HepG2 (cell line): Measurements from ENCODE around the gene OLFM2. TPM values are rescaled to one million over a fixed set of nuclear protein-coding genes. Genes with fewer than 3 reads are reported as not detected.

Source experiments
- ATAC-seq: fragments of 200-7000 bp; cut with Tn5 transposase; 3 replicates; pipeline ENCODE4 v1.9.1; 2020; ENCODE audit warnings: mild to moderate bottlenecking, moderate library complexity
- BruUV-seq: library from RNA; stranded (reverse); fragments of 400-500 nt; replicated peaks from 2 replicates; lab custom pipeline; 2021; lab: Mats Ljungman, UMichigan
- CTCF ChIA-PET: fragments of 300-600 bp; formaldehyde crosslinking; extraction: SDS; loops from one replicate; lab custom pipeline; 2021; ENCODE audit warnings: low total read pairs, inconsistent platforms, low intra/inter-chr PET ratio; lab: Yijun Ruan, JAX
- POLR2A ChIA-PET: fragments of 350-600 bp; sonication (Branson Sonifier 250); formaldehyde crosslinking; loops from one replicate; lab custom pipeline; 2020; ENCODE audit warnings: antibody characterized with exemption, inconsistent platforms; lab: Yijun Ruan, JAX
- DNase-seq: peaks from one replicate; pipeline ENCODE4 v3.0.0-alpha.2; 2015; ENCODE audit warnings: low spot score
- FAIRE-seq: peaks from 3 replicates; lab custom pipeline; 2011; peaks lifted over from hg19 to GRCh38; lab: Jason Lieb, UNC
- H2AFZ ChIP-seq: one replicate; pipeline ENCODE4 v1.6.1; 2011; ENCODE audit warnings: low read length, inconsistent platforms
- H3K27ac ChIP-seq: fragments of 300-600 bp; 3 replicates; pipeline ENCODE4 v1.8.0; 2011; ENCODE audit warnings: mixed run types, mild to moderate bottlenecking, mixed read lengths, low read length, inconsistent platforms; ENCODE audit not compliant: insufficient read depth; ENCODE audit errors: extremely low read length
- H3K27me3 ChIP-seq, 2 experiments: fragments of 200-600 bp in 1 of 2; 2 replicates in 1 of 2; 3 replicates in 1 of 2; pipeline versions ENCODE4 v1.6.0 to v1.8.0; 2011; ENCODE audit warnings: low read length in 2 of 2, mild to moderate bottlenecking in 2 of 2, moderate library complexity in 2 of 2, inconsistent platforms in 1 of 2; ENCODE audit not compliant: insufficient read depth in 2 of 2, control insufficient read depth in 1 of 2
- H3K36me3 ChIP-seq, 2 experiments: fragments of 200-600 bp in 1 of 2; replicated peaks in 1 of 2; 2 replicates in 1 of 2; 3 replicates in 1 of 2; pipeline versions ENCODE4 v1.5.1 to v1.8.0; 2011; ENCODE audit warnings: low read length in 2 of 2, inconsistent platforms in 1 of 2; ENCODE audit not compliant: insufficient read depth in 2 of 2, control insufficient read depth in 1 of 2
- H3K4me1 ChIP-seq: 2 replicates; pipeline ENCODE4 v1.5.1; 2012; ENCODE audit warnings: low read length, inconsistent platforms; ENCODE audit not compliant: insufficient read depth
- H3K4me2 ChIP-seq: 2 replicates; pipeline ENCODE4 v1.6.0; 2011; ENCODE audit warnings: low read depth, low read length, inconsistent platforms
- H3K4me3 ChIP-seq, 3 experiments: fragments of 200-600 bp in 1 of 3; sonication (generic), shearing (Covaris generic) in 1 of 3; replicated peaks in 1 of 3; 2 replicates each; pipeline ENCODE4 v1.5.1; 2011 to 2016; ENCODE audit warnings: low read length in 3 of 3, inconsistent platforms in 2 of 3, low read depth in 2 of 3, mild to moderate bottlenecking in 2 of 3, control low read depth in 1 of 3, mixed read lengths in 1 of 3; ENCODE audit not compliant: insufficient read depth in 1 of 3
- H3K79me2 ChIP-seq: one replicate; pipeline ENCODE4 v1.6.1; 2011; ENCODE audit warnings: low read length, inconsistent platforms; ENCODE audit not compliant: insufficient read depth
- H3K9ac ChIP-seq: 2 replicates; pipeline ENCODE4 v1.6.0; 2011; ENCODE audit warnings: mild to moderate bottlenecking, low read depth, low read length, inconsistent platforms; ENCODE audit not compliant: insufficient read depth
- H3K9me3 ChIP-seq: 2 replicates; pipeline ENCODE4 v1.5.1; 2012; ENCODE audit warnings: mild to moderate bottlenecking, low read length
- H4K20me1 ChIP-seq: 2 replicates; pipeline ENCODE4 v1.6.0; 2011; ENCODE audit warnings: inconsistent platforms, mild to moderate bottlenecking, low read length, moderate library complexity; ENCODE audit not compliant: insufficient read depth
- CREB1 ChIP-seq, 2 experiments: fragments of 450-650 bp in 1 of 2; IDR thresholded peaks; 2 replicates each; pipeline ENCODE4 v1.6.1; 2016 to 2017; ENCODE audit warnings: control low read depth in 1 of 2, mild to moderate bottlenecking in 1 of 2, missing compliant biosample characterization in 1 of 2, missing genetic modification characterization in 1 of 2
- WGBS: methylation state at CpG from one replicate; pipeline ENCODE4 v1.1.6; 2017; ENCODE audit warnings: low lambda C conversion rate; 5-methylcytosine and 5-hydroxymethylcytosine counted together
- in situ Hi-C: cut with HindIII; loops from 2 replicates; pipeline ENCODE4 v1.10.0; 2017; ENCODE audit warnings: low pct_unique_long_range_greater_than_20kb; ENCODE audit not compliant: extremely low pct_ligation_motif_present
- intact Hi-C: fragments of 100-400 bp; cut with micrococcal nuclease; formaldehyde crosslinking; loops from one replicate; pipeline ENCODE4 v1.10.0; 2022; ENCODE audit not compliant: unreplicated experiment
- polyA plus RNA-seq, 8 experiments: library from polyadenylated mRNA; depleted of rRNA in 3 of 8; stranded (reverse) in 7 of 8; unstranded in 1 of 8; fragments of >200 nt; fragmentation: Illumina TruSeq in 4 of 8; extraction: Trizol in 4 of 8; gene quantifications; 2 replicates each; pipeline versions ENCODE4 v1.2.1 to v1.2.3, GENCODE V29; 2011 to 2016; ENCODE audit warnings: low read depth in 4 of 8, missing spikeins in 1 of 8, mixed read lengths in 1 of 8; ENCODE audit not compliant: insufficient read depth in 1 of 8
- total RNA-seq, 5 experiments: library from RNA; depleted of rRNA; stranded (reverse); fragments of >200 nt; fragmentation: Illumina TruSeq; extraction: Trizol; gene quantifications; 2 replicates each; pipeline ENCODE4 v1.2.3, GENCODE V29; 2016; ENCODE audit warnings: low read depth in 1 of 5
- TF ChIP-seq, protein P1 (sequence below): sonication (generic); formaldehyde crosslinking; IDR thresholded peaks from 2 replicates; pipeline ENCODE4 v1.4.0; 2020; ENCODE audit warnings: missing genetic modification reagents, borderline replicate concordance
- TF ChIP-seq, protein P2 (sequence below): IDR thresholded peaks from 2 replicates; pipeline ENCODE4 v1.6.1; 2016; ENCODE audit warnings: low read depth, control low read depth
- TF ChIP-seq, protein P3 (sequence below): fragments of 450-650 bp; IDR thresholded peaks from 2 replicates; pipeline ENCODE4 v1.6.1; 2016

The OLFM2 gene
- total and polyA plus RNA-seq, 2 of the 13 experiments (the other 11 are each of a cell fraction or from before 2014, with no cell fraction given): 0.20 to 0.51 TPM

DNA sequence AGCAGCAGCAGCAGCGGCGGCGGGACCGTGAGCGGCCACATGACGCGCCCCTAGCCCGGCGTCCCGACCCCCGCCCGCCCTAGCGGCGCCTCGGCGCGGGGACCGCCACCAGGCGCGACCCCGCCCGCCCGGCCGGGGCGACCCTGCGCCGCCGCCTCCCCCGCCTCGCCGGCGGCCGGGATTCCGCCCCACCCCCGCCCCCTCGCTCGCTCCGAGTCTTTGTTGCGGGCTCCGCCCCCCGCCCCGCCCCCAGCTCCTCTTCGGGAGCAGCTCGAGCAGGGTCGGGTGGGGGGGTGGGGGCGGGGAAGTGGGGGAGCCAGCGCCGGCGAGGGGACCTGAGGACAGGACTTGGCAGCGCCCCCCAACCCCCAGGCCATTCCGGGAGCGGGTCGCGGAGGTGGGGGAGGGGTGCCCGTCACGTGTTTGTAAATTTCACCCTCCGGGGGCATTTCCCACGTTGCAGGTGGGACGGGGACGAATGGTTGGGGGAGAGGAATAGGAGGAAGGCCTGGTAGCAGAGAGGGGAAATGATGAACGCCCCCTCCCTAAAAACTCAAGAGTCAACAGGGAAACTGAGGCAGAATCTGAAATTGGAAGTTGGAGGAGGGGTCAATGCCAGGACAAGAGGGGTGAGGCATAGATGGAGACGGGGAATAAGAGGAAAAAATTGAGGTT, at the start of gene OLFM2 (continued):
- TF ChIP-seq, protein P1, sequence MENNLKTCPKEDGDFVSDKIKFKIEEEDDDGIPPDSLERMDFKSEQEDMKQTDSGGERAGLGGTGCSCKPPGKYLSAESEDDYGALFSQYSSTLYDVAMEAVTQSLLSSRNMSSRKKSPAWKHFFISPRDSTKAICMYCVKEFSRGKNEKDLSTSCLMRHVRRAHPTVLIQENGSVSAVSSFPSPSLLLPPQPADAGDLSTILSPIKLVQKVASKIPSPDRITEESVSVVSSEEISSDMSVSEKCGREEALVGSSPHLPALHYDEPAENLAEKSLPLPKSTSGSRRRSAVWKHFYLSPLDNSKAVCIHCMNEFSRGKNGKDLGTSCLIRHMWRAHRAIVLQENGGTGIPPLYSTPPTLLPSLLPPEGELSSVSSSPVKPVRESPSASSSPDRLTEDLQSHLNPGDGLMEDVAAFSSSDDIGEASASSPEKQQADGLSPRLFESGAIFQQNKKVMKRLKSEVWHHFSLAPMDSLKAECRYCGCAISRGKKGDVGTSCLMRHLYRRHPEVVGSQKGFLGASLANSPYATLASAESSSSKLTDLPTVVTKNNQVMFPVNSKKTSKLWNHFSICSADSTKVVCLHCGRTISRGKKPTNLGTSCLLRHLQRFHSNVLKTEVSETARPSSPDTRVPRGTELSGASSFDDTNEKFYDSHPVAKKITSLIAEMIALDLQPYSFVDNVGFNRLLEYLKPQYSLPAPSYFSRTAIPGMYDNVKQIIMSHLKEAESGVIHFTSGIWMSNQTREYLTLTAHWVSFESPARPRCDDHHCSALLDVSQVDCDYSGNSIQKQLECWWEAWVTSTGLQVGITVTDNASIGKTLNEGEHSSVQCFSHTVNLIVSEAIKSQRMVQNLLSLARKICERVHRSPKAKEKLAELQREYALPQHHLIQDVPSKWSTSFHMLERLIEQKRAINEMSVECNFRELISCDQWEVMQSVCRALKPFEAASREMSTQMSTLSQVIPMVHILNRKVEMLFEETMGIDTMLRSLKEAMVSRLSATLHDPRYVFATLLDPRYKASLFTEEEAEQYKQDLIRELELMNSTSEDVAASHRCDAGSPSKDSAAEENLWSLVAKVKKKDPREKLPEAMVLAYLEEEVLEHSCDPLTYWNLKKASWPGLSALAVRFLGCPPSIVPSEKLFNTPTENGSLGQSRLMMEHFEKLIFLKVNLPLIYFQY (CRISPR knock-in tag): no peak
- TF ChIP-seq CREB1 (IDR thresholded peaks at IDR 0.05): no peak
- TF ChIP-seq CREB1 (CRISPR knock-in tag; IDR thresholded peaks at IDR 0.05): no peak
- TF ChIP-seq, all 625 proteins: peak for 0

DNA sequence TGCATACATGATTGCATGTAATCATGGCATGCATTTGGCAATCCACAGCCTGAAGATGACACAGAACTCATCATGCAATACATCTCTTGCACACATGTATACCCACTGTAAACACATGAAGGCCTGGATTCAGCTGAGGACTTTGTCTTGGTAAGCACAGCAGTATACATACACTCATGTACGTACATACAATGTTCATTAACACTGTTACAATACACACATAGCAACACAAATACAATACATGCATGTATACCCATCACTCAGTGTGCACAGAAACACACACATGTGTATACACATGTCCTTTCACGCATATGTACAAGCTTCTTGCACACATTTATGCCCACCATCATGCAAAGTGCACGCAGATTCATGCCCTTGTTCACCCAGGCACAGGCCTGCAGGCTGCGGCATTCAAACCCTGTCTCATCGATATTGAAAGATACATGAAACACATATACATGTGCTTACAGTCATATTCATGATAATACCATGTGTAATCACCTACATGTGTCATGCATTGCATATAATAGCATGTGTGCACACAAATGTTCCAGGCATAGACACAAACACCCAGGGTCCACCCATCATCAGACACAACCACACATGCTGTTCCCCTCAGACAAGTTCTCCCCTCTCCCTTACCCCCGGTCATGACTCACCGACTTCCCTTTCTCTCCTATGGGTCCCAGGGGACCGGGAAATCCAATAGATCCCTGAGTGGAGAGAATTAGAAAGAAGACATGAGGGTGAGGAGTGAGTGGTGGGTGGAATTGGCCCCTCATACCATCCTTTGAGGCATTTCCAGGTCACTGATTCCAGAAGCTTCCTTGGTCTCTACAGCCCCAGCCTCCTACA, 45.3 kb upstream of the OLFM2 start:
- TF ChIP-seq, protein P2, sequence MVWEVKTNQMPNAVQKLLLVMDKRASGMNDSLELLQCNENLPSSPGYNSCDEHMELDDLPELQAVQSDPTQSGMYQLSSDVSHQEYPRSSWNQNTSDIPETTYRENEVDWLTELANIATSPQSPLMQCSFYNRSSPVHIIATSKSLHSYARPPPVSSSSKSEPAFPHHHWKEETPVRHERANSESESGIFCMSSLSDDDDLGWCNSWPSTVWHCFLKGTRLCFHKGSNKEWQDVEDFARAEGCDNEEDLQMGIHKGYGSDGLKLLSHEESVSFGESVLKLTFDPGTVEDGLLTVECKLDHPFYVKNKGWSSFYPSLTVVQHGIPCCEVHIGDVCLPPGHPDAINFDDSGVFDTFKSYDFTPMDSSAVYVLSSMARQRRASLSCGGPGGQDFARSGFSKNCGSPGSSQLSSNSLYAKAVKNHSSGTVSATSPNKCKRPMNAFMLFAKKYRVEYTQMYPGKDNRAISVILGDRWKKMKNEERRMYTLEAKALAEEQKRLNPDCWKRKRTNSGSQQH (CRISPR knock-in tag): no peak
- TF ChIP-seq, protein P3, sequence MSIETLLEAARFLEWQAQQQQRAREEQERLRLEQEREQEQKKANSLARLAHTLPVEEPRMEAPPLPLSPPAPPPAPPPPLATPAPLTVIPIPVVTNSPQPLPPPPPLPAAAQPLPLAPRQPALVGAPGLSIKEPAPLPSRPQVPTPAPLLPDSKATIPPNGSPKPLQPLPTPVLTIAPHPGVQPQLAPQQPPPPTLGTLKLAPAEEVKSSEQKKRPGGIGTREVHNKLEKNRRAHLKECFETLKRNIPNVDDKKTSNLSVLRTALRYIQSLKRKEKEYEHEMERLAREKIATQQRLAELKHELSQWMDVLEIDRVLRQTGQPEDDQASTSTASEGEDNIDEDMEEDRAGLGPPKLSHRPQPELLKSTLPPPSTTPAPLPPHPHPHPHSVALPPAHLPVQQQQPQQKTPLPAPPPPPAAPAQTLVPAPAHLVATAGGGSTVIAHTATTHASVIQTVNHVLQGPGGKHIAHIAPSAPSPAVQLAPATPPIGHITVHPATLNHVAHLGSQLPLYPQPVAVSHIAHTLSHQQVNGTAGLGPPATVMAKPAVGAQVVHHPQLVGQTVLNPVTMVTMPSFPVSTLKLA: peak; percentile 96
- TF ChIP-seq, all 625 proteins: peak for 1
- H3K9me3 ChIP-seq: no peaks in the 10 kb centered on the region
- no peak overlapping the region for H3K27ac ChIP-seq
- no peak for FAIRE-seq
- 18% methylated on average over 8 of the region's 8 CpGs for WGBS
- H3K4me3 ChIP-seq: no peak overlapping the region
- H3K36me3 ChIP-seq: no peaks in the 10 kb centered on the region
- DNase-seq: no peak
- no peaks in the 10 kb centered on the region for H3K27me3 ChIP-seq
- CTCF ChIA-PET: no interaction called here
- no peak overlapping the region for H2AFZ ChIP-seq
- no peak for ATAC-seq
- no peaks in the 10 kb centered on the region for H3K4me1 ChIP-seq
- H3K9ac ChIP-seq: no peak overlapping the region
- in situ Hi-C loops: no loop called here
- no peaks in the 10 kb centered on the region for H4K20me1 ChIP-seq
- H3K4me2 ChIP-seq: no peak overlapping the region
- no TSS peak for BruUV-seq
- POLR2A ChIA-PET: no interaction called here
- H3K79me2 ChIP-seq: no peaks in the 10 kb centered on the region
- intact Hi-C loops: no loop called here
